K562 (cell line): ENCODE measurements around the gene KCTD19. TPM values are rescaled to one million over a fixed set of nuclear protein-coding genes. Genes with fewer than 3 reads are reported as not detected.

Experiments
- ATAC-seq: fragments of 200-7000 bp; cut with Tn5 transposase; 3 replicates; pipeline ENCODE4 v1.9.1; 2020; ENCODE audit warnings: moderate library complexity
- BruUV-seq: library from RNA; stranded (reverse); fragments of 400-500 nt; replicated peaks from 2 replicates; lab custom pipeline; 2021; lab: Mats Ljungman, UMichigan
- CTCF ChIA-PET: fragments of 300-600 bp; formaldehyde crosslinking; extraction: SDS; loops from one replicate; lab custom pipeline; 2021; ENCODE audit warnings: low intra/inter-chr PET ratio; lab: Yijun Ruan, JAX
- POLR2A ChIA-PET: fragments of 300-600, 350-650 bp; sonication (Branson Sonifier 250); formaldehyde crosslinking; extraction: SDS; loops from one replicate; lab custom pipeline; 2021; ENCODE audit warnings: antibody characterized with exemption, inconsistent platforms; lab: Yijun Ruan, JAX
- DNase-seq, 4 experiments: peaks; one replicate each; pipeline versions ENCODE4 v3.0.0 to v3.0.0-alpha.2; 2011 to 2018; ENCODE audit warnings: low spot score in 3 of 4, mixed read lengths in 3 of 4; ENCODE audit errors: extremely low read depth in 1 of 4
- FAIRE-seq: peaks from 2 replicates; lab custom pipeline; 2011; peaks lifted over from hg19 to GRCh38; lab: Jason Lieb, UNC
- H2AFZ ChIP-seq: 2 replicates; pipeline ENCODE4 v1.6.0; 2011; ENCODE audit warnings: low read depth, low read length, control low read depth, inconsistent platforms
- H3K27ac ChIP-seq: fragments of 200-600 bp; 3 replicates; pipeline ENCODE4 v1.8.0; 2011; ENCODE audit warnings: low read depth, mild to moderate bottlenecking, control low read depth, inconsistent platforms, low read length, moderate library complexity, mixed read lengths; ENCODE audit errors: extremely low read depth
- H3K27me3 ChIP-seq, 2 experiments: fragments of 300-600 bp in 1 of 2; 2 replicates in 1 of 2; 3 replicates in 1 of 2; pipeline versions ENCODE4 v1.6.0 to v1.8.0; 2011; ENCODE audit warnings: inconsistent platforms in 2 of 2, low read length in 2 of 2, mild to moderate bottlenecking in 1 of 2, mixed read lengths in 1 of 2, moderate library complexity in 1 of 2; ENCODE audit not compliant: control insufficient read depth in 2 of 2, insufficient read depth in 2 of 2
- H3K36me3 ChIP-seq: fragments of 300-600 bp; 3 replicates; pipeline ENCODE4 v1.8.0; 2011; ENCODE audit warnings: mild to moderate bottlenecking, low read length, inconsistent platforms; ENCODE audit not compliant: control insufficient read depth, insufficient read depth
- H3K4me1 ChIP-seq, 2 experiments: fragments of 200-600 bp in 1 of 2; replicated peaks in 1 of 2; 2 replicates in 1 of 2; 3 replicates in 1 of 2; pipeline versions ENCODE4 v1.5.1 to v1.8.0; 2011; ENCODE audit warnings: inconsistent platforms in 2 of 2, low read length in 2 of 2, mild to moderate bottlenecking in 1 of 2, mixed read lengths in 1 of 2, moderate library complexity in 1 of 2; ENCODE audit not compliant: control insufficient read depth in 2 of 2, insufficient read depth in 2 of 2
- H3K4me2 ChIP-seq: 2 replicates; pipeline ENCODE4 v1.6.1; 2011; ENCODE audit warnings: low read length, control low read depth, inconsistent platforms, mixed read lengths; ENCODE audit not compliant: insufficient read depth
- H3K4me3 ChIP-seq: fragments of 200-600 bp; sonication (generic), shearing (Covaris generic); 2 replicates; pipeline ENCODE4 v1.5.1; 2016; ENCODE audit warnings: control low read depth, inconsistent platforms
- H3K79me2 ChIP-seq: fragments of 200-600 bp; 3 replicates; pipeline ENCODE4 v1.8.0; 2011; ENCODE audit warnings: low read length, inconsistent platforms; ENCODE audit not compliant: control insufficient read depth, insufficient read depth
- H3K9ac ChIP-seq, 2 experiments: 2 replicates each; pipeline versions ENCODE4 v1.6.0 to v1.6.1; 2011; ENCODE audit warnings: low read depth in 2 of 2, low read length in 2 of 2, control low read depth in 1 of 2, inconsistent platforms in 1 of 2, mild to moderate bottlenecking in 1 of 2, mixed read lengths in 1 of 2; ENCODE audit not compliant: insufficient read depth in 1 of 2
- H3K9me1 ChIP-seq: one replicate; pipeline ENCODE4 v1.6.0; 2011; ENCODE audit warnings: inconsistent platforms, mild to moderate bottlenecking, low read length, moderate library complexity; ENCODE audit not compliant: control insufficient read depth, insufficient read depth
- H3K9me3 ChIP-seq: replicated peaks from 2 replicates; pipeline ENCODE4 v1.5.1; 2011; ENCODE audit warnings: low read depth, low read length, inconsistent platforms; ENCODE audit not compliant: control insufficient read depth, insufficient read depth
- H4K20me1 ChIP-seq: replicated peaks from 2 replicates; pipeline ENCODE4 v1.6.1; 2011; ENCODE audit warnings: low read length, inconsistent platforms, mixed read lengths; ENCODE audit not compliant: control insufficient read depth, insufficient read depth
- ARHGAP35 ChIP-seq: fragments of 450-650 bp; IDR thresholded peaks from 2 replicates; pipeline ENCODE4 v1.6.1; 2018; ENCODE audit not compliant: partially characterized antibody
- CHD4 ChIP-seq: fragments of 200-600 bp; sonication (generic); IDR thresholded peaks from 3 replicates; pipeline ENCODE4 v1.6.1; 2012; ENCODE audit warnings: low read depth, mild to moderate bottlenecking, mixed read lengths, low read length, inconsistent platforms; ENCODE audit not compliant: insufficient read depth, insufficient replicate concordance, poor library complexity, severe bottlenecking
- HES1 ChIP-seq: fragments of 450-650 bp; IDR thresholded peaks from 2 replicates; pipeline ENCODE4 v1.6.1; 2016; ENCODE audit warnings: low read depth, mild to moderate bottlenecking, moderate library complexity
- LCOR ChIP-seq: sonication (generic); formaldehyde crosslinking; IDR thresholded peaks from 2 replicates; pipeline ENCODE4 v1.8.0; 2022; ENCODE audit warnings: mild to moderate bottlenecking, missing genetic modification reagents
- RFX7 ChIP-seq: fragments of 250-450 bp; sonication (Bioruptor Pico); IDR thresholded peaks from 2 replicates; pipeline ENCODE4 v1.5.1; 2021; ENCODE audit warnings: mild to moderate bottlenecking
- SRSF9 ChIP-seq: fragments of 200-400 bp; formaldehyde crosslinking; IDR thresholded peaks from 2 replicates; pipeline ENCODE4 v1.6.1; 2017; ENCODE audit warnings: low read depth, low read length, borderline replicate concordance
- ZFP36 ChIP-seq: fragments of 150-350 bp; IDR thresholded peaks from 2 replicates; pipeline ENCODE4 v1.6.1; 2018; ENCODE audit warnings: low read length, low read depth; ENCODE audit not compliant: partially characterized antibody
- ZNF124 ChIP-seq: sonication (generic); formaldehyde crosslinking; IDR thresholded peaks from 2 replicates; pipeline ENCODE4 v1.8.1; 2022; ENCODE audit warnings: missing genetic modification reagents
- ZNF282 ChIP-seq: sonication (generic); formaldehyde crosslinking; IDR thresholded peaks from 2 replicates; pipeline ENCODE4 v1.8.1; 2023; ENCODE audit warnings: missing genetic modification reagents
- ZNF3 ChIP-seq: fragments of 250-450 bp; sonication (Bioruptor Pico); IDR thresholded peaks from 2 replicates; pipeline ENCODE4 v1.5.0; 2021; ENCODE audit warnings: mild to moderate bottlenecking, moderate library complexity
- in situ Hi-C: fragments of 300-500 bp; cut with MboI; formaldehyde crosslinking; loops from 4 replicates; pipeline ENCODE4 v1.15.0; 2018; ENCODE audit warnings: inconsistent platforms, mixed read lengths
- intact Hi-C: fragments of 100-400 bp; cut with micrococcal nuclease; formaldehyde crosslinking; loops from 2 replicates; pipeline ENCODE4 v1.14.2; 2022
- polyA plus RNA-seq, 8 experiments: library from polyadenylated mRNA; depleted of rRNA in 4 of 8; stranded (reverse) in 5 of 8; unstranded in 3 of 8; fragments of >200 nt; fragmentation: Nextera tagmentation in 2 of 8; fragmentation: Illumina TruSeq in 1 of 8; extraction: Ambion mirVana in 2 of 8; extraction: Trizol in 1 of 8; gene quantifications; 2 replicates each; pipeline versions ENCODE4 v1.2.1 to v1.2.3, GENCODE V29; 2011 to 2014; ENCODE audit warnings: inconsistent platforms in 1 of 8, missing spikeins in 1 of 8
- total RNA-seq, 7 experiments: library from RNA; depleted of rRNA in 6 of 7; stranded (reverse); fragments of >200 nt in 6 of 7; fragmentation: Illumina TruSeq in 2 of 7; extraction: Trizol in 2 of 7; gene quantifications; 2 replicates each; pipeline versions ENCODE4 v1.2.1 to v1.2.3, GENCODE V29; 2011 to 2021; ENCODE audit warnings: low replicate concordance in 1 of 7
- TF ChIP-seq, protein P1 (sequence below): fragments of 450-650 bp; IDR thresholded peaks from 2 replicates; pipeline ENCODE4 v1.6.1; 2018; ENCODE audit warnings: mild to moderate bottlenecking, low read depth; ENCODE audit not compliant: partially characterized antibody

KCTD19 gene
- total and polyA plus RNA-seq, 9 of the 15 experiments (the other 6 are each of a cell fraction or from before 2014, with no cell fraction given): 0.03 to 0.91 (median 0.22) TPM; not detected in 2

DNA sequence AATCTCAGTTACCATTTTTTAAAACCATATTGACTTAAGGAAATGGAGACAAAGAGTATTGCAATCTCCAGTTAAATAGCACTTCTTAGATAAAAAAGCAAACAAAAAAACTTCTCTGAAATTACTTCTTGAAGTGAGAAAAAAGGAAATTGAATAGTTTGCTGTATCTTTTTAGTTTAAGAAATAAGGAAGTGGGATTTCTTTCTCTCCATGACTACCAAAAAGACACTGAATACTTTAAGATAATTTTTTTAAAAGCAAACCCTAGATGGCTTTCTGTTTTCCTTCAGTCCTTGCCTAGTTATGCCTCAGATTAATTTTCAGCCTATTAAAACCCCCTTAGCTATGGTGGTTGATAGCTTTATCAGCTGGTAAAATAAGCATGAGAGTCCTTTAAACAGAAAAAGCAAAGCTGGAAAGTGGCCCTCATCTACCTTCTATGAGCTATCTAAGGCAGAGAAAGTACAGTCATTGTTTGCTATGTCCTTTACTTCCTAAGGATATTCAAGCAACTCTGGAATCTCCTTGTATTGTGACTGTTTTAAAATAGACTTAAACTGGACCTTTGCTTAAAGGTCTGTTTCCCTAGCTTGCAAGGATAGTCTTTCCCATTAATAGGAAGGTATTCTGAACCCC is 38.2 kb upstream of the KCTD19 start:
- H2AFZ ChIP-seq: no peak overlapping the region
- no peaks in the 10 kb centered on the region for H3K36me3 ChIP-seq
- POLR2A ChIA-PET: interaction anchor here (0.8 kb wide), 1 partner anchor 22 kb away, joined by 4 read pairs; no protein-coding TSS in a partner anchor
- DNase-seq (no peak), FAIRE-seq (no peak), ATAC-seq (no peak)
- H4K20me1 ChIP-seq: no peaks in the 10 kb centered on the region
- no peaks in the 10 kb centered on the region for H3K9me3 ChIP-seq
- in situ Hi-C loops: no loop called here
- no peaks in the 10 kb centered on the region for H3K79me2 ChIP-seq
- H3K4me2 ChIP-seq: no peak overlapping the region
- no peak overlapping the region for H3K4me3 ChIP-seq
- H3K27ac ChIP-seq: no peak overlapping the region
- H3K9ac ChIP-seq: no peak overlapping the region
- TF ChIP-seq ZNF3 (no peak), CHD4 (no peak), LCOR (CRISPR knock-in tag) (no peak), ZFP36 (no peak), ARHGAP35 (no peak), ZNF124 (CRISPR knock-in tag) (no peak), RFX7 (CRISPR knock-in tag) (no peak), ZNF282 (CRISPR knock-in tag) (no peak), HES1 (no peak), SRSF9 (no peak)
- TF ChIP-seq, protein P1, sequence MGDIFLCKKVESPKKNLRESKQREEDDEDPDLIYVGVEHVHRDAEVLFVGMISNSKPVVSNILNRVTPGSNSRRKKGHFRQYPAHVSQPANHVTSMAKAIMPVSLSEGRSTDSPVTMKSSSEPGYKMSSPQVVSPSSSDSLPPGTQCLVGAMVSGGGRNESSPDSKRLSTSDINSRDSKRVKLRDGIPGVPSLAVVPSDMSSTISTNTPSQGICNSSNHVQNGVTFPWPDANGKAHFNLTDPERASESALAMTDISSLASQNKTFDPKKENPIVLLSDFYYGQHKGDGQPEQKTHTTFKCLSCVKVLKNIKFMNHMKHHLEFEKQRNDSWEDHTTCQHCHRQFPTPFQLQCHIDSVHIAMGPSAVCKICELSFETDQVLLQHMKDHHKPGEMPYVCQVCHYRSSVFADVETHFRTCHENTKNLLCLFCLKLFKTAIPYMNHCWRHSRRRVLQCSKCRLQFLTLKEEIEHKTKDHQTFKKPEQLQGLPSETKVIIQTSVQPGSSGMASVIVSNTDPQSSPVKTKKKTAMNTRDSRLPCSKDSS: no peak
- TF ChIP-seq, all 486 proteins: peak for 0
- Histone ChIP-seq H3K27me3 (peaks cover 15 to 17% of the 10 kb centered on the region in 2 experiments; a peak in 4 of 5 replicates), H3K9me1 (no peaks in the 10 kb centered on the region), H3K4me1 (no peaks in the 10 kb centered on the region)
- BruUV-seq: no TSS peak
- CTCF ChIA-PET: no interaction called here
- intact Hi-C loops: loop anchor here (10.0 kb wide), 1 partner anchor 50 kb away; the partner anchor contains the start of gene ZDHHC1
